NCI-H2227 (cell line): ENCODE data around the gene VANGL1.

Source experiments
- DNase-seq: peaks from one replicate; lab custom pipeline; 2025; ENCODE audit not compliant: unreplicated experiment; lab: John Stamatoyannopoulos, UW

VANGL1 gene

GRCh38 chr1:115729756-115730155 is 88.0 kb downstream of the VANGL1 start:
- no peak for DNase-seq

- no peak for DNase-seq
These were observed 90.5 kb downstream of the VANGL1 start for GRCh38 chr1:115732316-115732715.

GRCh38 chr1:115740811-115741210 is 99.0 kb downstream of the VANGL1 start:
- no peak for DNase-seq

GRCh38 chr1:115744646-115745275 is 103.0 kb downstream of the VANGL1 start:
- DNase-seq, result no peak

- no peak for DNase-seq
These were observed 104.4 kb downstream of the VANGL1 start for GRCh38 chr1:115746021-115746690.
